RWPE1 (cell line): ENCODE measurements around the gene GPR26.

Source experiments
- CTCF ChIA-PET: fragments of 350-600 bp; sonication (Branson Sonifier 250); formaldehyde crosslinking; extraction: SDS; loops from one replicate; lab custom pipeline; 2021; lab: Yijun Ruan, JAX
- POLR2A ChIA-PET: fragments of 400-600 bp; formaldehyde crosslinking; extraction: SDS; loops from one replicate; lab custom pipeline; 2020; ENCODE audit warnings: antibody characterized with exemption; ENCODE audit not compliant: low non-redundant PET; lab: Yijun Ruan, JAX
- DNase-seq: peaks from one replicate; pipeline ENCODE4 v3.0.0; 2012; ENCODE audit warnings: low spot score
- H3K27ac ChIP-seq: fragments of 450-650 bp; 2 replicates; pipeline ENCODE4 v1.5.1; 2017
- CTCF ChIP-seq: fragments of 450-650 bp; conservative IDR thresholded peaks from 2 replicates; pipeline ENCODE4 v1.5.1; 2017; ENCODE audit warnings: low read depth, mild to moderate bottlenecking

The GPR26 gene

GRCh38 chr10:123666318-123667236, at the start of gene GPR26:
GPR26 (plus strand) TSS chr10:123666355; CDS start chr10:123666408, 53 bp downstream.
- ChIA-PET POLR2A (no interaction called here), CTCF (interaction anchor here (0.5 kb wide), 1 partner anchor 53 kb away, joined by 3 read pairs; no protein-coding TSS in a partner anchor)
- no peak for DNase-seq
- no peak for TF ChIP-seq CTCF
- no peak within 1 kb of the TSS for H3K27ac ChIP-seq

GRCh38 chr10:123618224-123618623, 47.9 kb upstream of the GPR26 start:
- no peak for TF ChIP-seq CTCF
- ChIA-PET CTCF (interaction anchor here (0.5 kb wide), 1 partner anchor 212 kb away, joined by 3 read pairs; no protein-coding TSS in a partner anchor), POLR2A (no interaction called here)
- no peak for DNase-seq
- H3K27ac ChIP-seq: no peak overlapping the region

GRCh38 chr10:123619067-123619855, 46.9 kb upstream of the GPR26 start:
- no peak overlapping the region for H3K27ac ChIP-seq
- DNase-seq: no peak
- TF ChIP-seq CTCF: no peak
- CTCF ChIA-PET: no interaction called here
- POLR2A ChIA-PET: no interaction called here

GRCh38 chr10:123620621-123621020, 45.5 kb upstream of the GPR26 start:
- ChIA-PET POLR2A (no interaction called here), CTCF (no interaction called here)
- no peak for DNase-seq
- H3K27ac ChIP-seq: no peak overlapping the region
- TF ChIP-seq CTCF: no peak

- ChIA-PET POLR2A (no interaction called here), CTCF (no interaction called here)
- no peak for DNase-seq
- no peak for TF ChIP-seq CTCF
- no peak overlapping the region for H3K27ac ChIP-seq
Measured at GRCh38 chr10:123621492-123621891, 44.7 kb upstream of the GPR26 start.

GRCh38 chr10:123621916-123622315, 44.2 kb upstream of the GPR26 start:
- H3K27ac ChIP-seq: no peak overlapping the region
- POLR2A ChIA-PET: no interaction called here
- DNase-seq: no peak
- no peak for TF ChIP-seq CTCF
- CTCF ChIA-PET: no interaction called here
